IPS-20b (cell line): ENCODE results near the gene CREB5.
"Not testable (repeated sequence)": the region's sequence is repeated elsewhere in the genome, so short reads cannot be mapped to it uniquely, and the experiment has no call there.

Experiments
- H3K27ac ChIP-seq: one replicate; pipeline ENCODE4 v1.5.1; 2013; ENCODE audit warnings: low read length
- H3K27me3 ChIP-seq: 2 replicates; pipeline ENCODE4 v1.6.1; 2013; ENCODE audit warnings: mild to moderate bottlenecking, low read length, inconsistent platforms; ENCODE audit not compliant: insufficient read depth
- H3K36me3 ChIP-seq: 2 replicates; pipeline ENCODE4 v1.6.1; 2013; ENCODE audit warnings: low read depth, mild to moderate bottlenecking, inconsistent platforms, low read length, moderate library complexity; ENCODE audit not compliant: insufficient read depth
- H3K4me1 ChIP-seq: 2 replicates; pipeline ENCODE4 v1.6.1; 2013; ENCODE audit warnings: mild to moderate bottlenecking, control low read depth, inconsistent platforms, low read length, moderate library complexity; ENCODE audit not compliant: insufficient read depth
- H3K4me3 ChIP-seq: 2 replicates; pipeline ENCODE4 v1.5.1; 2013; ENCODE audit warnings: mild to moderate bottlenecking, low read length, inconsistent platforms
- H3K9ac ChIP-seq: 2 replicates; pipeline ENCODE4 v1.6.1; 2013; ENCODE audit warnings: low read depth, mild to moderate bottlenecking, inconsistent platforms, low read length, moderate library complexity
- H3K9me3 ChIP-seq: 2 replicates; pipeline ENCODE4 v1.6.1; 2013; ENCODE audit warnings: mild to moderate bottlenecking, low read depth, low read length, inconsistent platforms; ENCODE audit not compliant: insufficient read depth

The CREB5 gene

DNA sequence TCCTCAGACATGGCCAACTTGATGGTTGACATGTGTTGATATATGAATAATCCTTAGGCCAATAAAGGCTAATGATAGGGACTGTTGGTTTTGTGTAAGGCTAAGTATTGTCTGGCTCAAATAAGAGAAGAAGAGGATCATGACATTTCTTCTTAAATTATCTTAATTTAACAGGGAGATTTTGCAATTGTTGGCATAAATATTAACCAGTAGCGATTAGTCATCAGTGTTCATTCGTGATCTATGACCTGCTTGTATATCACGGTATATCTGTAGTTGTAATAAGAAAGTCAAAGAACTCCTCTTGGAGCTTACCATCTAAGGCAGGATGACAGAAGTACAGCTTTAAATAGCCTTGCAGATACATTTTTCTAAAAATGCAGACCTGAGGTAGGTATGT lies 196.4 kb downstream of the CREB5 start:
- no peak overlapping the region for H3K9ac ChIP-seq
- H3K27ac ChIP-seq: no peak overlapping the region
- no peaks in the 10 kb centered on the region for H3K36me3 ChIP-seq
- no peaks in the 10 kb centered on the region for H3K27me3 ChIP-seq
- no peak overlapping the region for H3K4me3 ChIP-seq
- no peaks in the 10 kb centered on the region for H3K4me1 ChIP-seq
- H3K9me3 ChIP-seq: no peaks in the 10 kb centered on the region

DNA sequence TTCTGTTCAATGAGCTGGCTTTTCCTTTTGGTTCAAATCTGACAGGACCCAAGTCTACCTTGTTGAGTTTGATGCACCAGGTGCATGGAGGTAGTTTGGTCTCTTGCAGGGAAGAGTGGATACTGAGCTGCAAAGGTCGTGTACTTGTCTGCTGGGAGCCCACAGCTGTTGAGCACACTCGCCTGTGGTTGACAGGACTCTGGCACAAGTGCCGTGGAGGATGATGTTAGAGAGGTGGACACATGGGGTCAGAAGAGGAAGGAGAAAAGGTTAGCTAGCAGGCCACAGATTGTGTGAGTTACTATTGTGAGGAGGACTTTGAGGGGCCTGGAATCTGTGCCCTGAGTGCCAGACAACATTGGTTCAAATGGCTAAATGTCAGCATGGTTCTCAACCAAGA lies 197.3 kb downstream of the CREB5 start:
- Histone ChIP-seq H3K27me3 (no peaks in the 10 kb centered on the region), H3K9ac (no peak overlapping the region), H3K27ac (no peak overlapping the region), H3K4me3 (no peak overlapping the region), H3K9me3 (no peaks in the 10 kb centered on the region), H3K4me1 (no peaks in the 10 kb centered on the region), H3K36me3 (no peaks in the 10 kb centered on the region)

DNA sequence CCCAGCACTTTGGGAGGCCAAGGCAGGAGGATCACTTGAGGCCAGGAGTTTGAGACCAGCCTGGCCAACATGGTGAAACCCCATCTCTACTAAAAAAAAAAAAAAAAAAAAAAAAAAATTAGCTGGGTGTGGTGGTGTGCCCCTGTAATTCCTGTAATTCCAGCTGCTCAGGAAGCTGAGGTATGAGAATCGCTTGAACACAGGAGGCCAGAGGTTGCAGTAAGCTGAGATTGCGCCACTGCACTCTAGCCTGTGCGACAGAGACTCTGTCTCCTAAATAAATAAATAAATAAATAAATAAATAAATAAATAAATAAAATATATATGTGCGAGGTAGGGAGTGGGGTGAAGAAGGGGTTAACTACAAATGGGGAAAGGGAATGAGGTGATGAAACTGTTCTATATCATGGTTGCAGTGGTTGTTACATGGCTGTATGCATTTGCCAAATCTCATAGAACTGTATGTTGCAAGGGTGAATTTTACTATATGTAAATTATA lies 199.1 kb downstream of the CREB5 start:
- H3K9ac ChIP-seq, H3K27ac ChIP-seq, H3K36me3 ChIP-seq, H3K4me3 ChIP-seq, H3K27me3 ChIP-seq, H3K9me3 ChIP-seq, H3K4me1 ChIP-seq: not testable (repeated sequence)

DNA sequence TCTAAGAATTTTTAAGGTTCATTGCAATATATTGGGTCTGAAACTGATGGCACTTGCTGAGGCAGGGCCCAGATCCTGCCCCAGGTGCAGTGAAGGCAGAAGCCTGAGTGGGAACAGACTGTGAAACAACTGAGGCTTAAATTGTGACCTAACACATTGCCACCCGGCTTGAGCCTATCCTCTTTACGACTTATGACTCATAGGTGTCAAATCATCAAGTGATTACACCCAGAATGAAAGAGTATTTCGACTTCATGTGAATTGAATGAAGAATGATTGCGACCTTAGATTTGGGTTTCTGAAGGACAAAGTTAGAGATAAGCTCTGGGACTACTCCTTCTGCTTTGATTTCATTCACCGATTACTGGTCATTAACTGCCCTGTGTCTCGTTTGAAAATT lies 200.9 kb downstream of the CREB5 start:
- Histone ChIP-seq H3K36me3 (no peaks in the 10 kb centered on the region), H3K4me1 (no peaks in the 10 kb centered on the region), H3K9ac (no peak overlapping the region), H3K4me3 (no peak overlapping the region), H3K27me3 (no peaks in the 10 kb centered on the region), H3K9me3 (no peaks in the 10 kb centered on the region), H3K27ac (no peak overlapping the region)

DNA sequence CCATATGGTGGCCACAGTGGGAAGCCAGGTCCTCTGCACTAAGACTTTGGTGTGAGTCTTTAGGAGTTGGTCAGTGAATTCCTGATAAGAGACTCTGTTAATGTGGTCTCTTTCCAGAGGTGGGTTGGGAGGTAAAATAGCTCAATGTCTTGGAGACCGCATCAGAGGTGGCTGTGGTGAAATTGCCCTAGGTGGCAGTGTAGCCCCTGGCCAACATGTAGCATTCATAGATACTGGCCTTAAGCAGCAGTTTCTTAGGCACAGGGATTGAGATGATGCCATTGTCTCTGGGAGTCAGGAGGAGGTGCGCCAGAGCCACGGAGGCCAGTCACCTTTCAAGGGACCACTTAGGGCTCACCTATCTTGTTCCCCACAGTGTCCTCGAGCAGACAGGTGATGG lies 202.8 kb downstream of the CREB5 start:
- no peaks in the 10 kb centered on the region for H3K27me3 ChIP-seq
- no peaks in the 10 kb centered on the region for H3K36me3 ChIP-seq
- no peak overlapping the region for H3K9ac ChIP-seq
- no peak overlapping the region for H3K4me3 ChIP-seq
- H3K27ac ChIP-seq: no peak overlapping the region
- H3K9me3 ChIP-seq: no peaks in the 10 kb centered on the region
- H3K4me1 ChIP-seq: no peaks in the 10 kb centered on the region

DNA sequence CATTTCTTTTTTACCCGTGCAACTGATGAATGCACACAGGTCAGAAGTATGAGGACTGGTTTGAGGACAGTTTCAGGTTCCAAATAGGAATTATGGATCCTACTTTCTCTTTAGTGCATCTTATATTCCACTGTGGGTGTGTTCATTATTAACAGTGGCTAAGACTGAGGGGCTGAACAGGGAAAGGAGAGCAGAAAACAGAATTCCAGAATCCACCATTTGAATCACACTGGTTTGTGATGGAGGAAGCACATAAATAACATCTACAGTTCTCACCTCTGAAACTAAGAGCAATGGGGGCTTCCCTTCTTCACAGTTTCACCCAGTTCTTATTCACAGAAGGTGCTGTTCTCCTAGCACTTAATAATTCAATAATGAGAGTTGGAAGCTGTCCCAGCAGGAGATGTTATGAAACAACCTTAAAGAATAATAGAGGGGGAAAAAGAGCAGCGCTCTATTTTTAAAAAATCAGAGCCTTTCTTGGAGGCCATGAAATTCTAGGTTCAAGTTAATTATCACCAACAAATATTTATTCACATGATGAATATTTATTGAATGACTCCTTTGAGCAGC lies 205.1 kb downstream of the CREB5 start:
- H3K27me3 ChIP-seq: no peaks in the 10 kb centered on the region
- no peaks in the 10 kb centered on the region for H3K4me1 ChIP-seq
- H3K9ac ChIP-seq: no peak overlapping the region
- no peaks in the 10 kb centered on the region for H3K36me3 ChIP-seq
- H3K27ac ChIP-seq: no peak overlapping the region
- H3K9me3 ChIP-seq: no peaks in the 10 kb centered on the region
- H3K4me3 ChIP-seq: no peak overlapping the region

DNA sequence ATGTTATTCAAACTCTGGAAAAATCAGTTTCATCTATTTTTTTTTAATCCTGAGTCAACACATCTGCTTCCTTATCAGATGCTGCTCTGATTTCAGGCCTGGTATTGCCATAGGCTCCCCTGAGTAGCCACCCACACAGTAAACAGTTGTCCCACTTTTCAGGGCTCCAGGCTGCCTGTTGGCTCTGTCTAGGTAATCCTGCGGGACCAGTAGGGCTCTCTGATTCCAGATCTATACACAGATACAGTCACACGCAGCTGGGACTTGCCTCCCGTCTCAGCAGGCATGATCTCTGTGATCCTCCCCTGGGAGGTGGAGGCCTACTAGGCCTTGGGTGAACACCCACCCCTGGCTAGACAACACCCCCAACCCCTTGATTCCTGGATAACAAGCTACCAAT lies 206.1 kb downstream of the CREB5 start:
- no peak overlapping the region for H3K9ac ChIP-seq
- no peaks in the 10 kb centered on the region for H3K9me3 ChIP-seq
- no peak overlapping the region for H3K4me3 ChIP-seq
- H3K4me1 ChIP-seq: no peaks in the 10 kb centered on the region
- H3K27me3 ChIP-seq: no peaks in the 10 kb centered on the region
- H3K27ac ChIP-seq: no peak overlapping the region
- no peaks in the 10 kb centered on the region for H3K36me3 ChIP-seq

DNA sequence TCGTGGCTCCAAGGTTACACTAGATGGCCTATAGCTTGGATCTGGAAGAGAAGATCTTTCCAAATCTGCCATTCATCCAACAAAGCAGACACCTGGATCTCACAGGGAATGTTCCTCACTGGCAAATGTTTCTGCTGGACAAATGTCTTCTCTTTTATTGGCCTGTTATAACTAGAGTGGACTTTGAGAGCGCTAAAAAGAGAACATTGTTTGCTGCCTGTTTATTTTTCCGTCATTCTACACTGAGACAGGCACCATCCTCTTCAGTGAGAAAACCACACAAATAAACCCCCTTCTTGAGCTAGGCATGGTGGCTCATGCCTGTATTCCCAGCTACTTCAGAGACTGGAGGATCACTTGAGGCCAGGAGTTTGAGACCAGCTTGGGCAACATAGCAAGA lies 206.9 kb downstream of the CREB5 start:
- H3K27me3 ChIP-seq: no peaks in the 10 kb centered on the region
- no peaks in the 10 kb centered on the region for H3K36me3 ChIP-seq
- H3K27ac ChIP-seq: no peak overlapping the region
- no peaks in the 10 kb centered on the region for H3K9me3 ChIP-seq
- no peak overlapping the region for H3K4me3 ChIP-seq
- H3K9ac ChIP-seq: no peak overlapping the region
- H3K4me1 ChIP-seq: no peaks in the 10 kb centered on the region

DNA sequence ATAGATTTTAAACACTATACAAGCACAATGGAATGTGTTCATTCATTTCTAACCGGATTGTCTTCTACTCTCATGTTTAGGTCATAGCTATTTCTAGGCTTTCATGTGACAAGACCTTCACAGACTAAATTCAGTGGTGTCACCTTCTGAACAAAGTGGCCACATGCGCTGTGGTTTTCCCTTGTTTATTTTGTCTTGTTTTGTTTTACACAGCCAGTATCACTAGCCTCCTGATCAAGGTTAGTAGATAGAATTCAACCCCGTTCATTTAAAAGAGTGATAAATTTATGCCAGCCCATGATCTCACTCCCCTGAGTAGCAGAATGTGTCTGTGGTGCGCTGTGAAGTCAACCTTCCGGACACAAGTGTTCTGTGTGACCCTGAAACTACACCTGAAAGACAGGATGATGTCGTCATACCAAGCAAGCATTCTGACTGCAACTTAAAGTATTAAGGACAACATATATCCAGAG lies 209.1 kb downstream of the CREB5 start:
- Histone ChIP-seq H3K36me3 (no peaks in the 10 kb centered on the region), H3K27ac (no peak overlapping the region), H3K27me3 (no peaks in the 10 kb centered on the region), H3K9ac (no peak overlapping the region), H3K4me3 (no peak overlapping the region), H3K4me1 (no peaks in the 10 kb centered on the region), H3K9me3 (no peaks in the 10 kb centered on the region)

DNA sequence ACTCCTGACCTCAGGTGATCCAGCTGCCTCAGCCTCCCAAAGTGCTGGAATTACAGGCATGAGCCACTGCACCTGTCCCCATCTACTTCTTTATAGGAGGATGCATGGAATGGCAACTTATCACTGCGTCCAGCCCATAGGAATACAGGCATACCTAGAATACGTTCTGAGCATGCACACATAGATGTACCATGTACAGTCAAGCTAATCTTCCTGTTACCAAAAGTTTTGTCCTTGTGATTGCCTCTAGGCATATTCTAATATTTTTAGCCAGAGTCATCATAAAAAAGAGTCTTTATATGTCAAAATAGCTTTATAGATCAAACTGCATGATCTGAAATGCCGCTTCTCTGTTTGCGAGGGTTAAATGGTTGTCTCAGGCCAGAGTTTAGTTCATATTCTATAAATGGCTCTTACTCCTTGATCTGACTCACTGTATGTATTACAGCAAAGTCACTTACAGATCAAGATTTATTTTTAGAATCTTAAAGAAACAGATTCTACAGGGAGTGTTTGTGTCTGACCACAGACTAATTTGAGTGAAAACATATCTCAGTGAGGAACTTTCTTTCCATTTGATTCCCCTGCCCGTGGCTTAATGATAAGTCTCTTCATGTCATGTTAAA lies 210.9 kb downstream of the CREB5 start:
- H3K4me3 ChIP-seq: no peak overlapping the region
- H3K9me3 ChIP-seq: no peaks in the 10 kb centered on the region
- no peaks in the 10 kb centered on the region for H3K36me3 ChIP-seq
- no peak overlapping the region for H3K27ac ChIP-seq
- H3K27me3 ChIP-seq: no peaks in the 10 kb centered on the region
- peaks cover 7% of the 10 kb centered on the region; the same call in 1 of the 2 replicates for H3K4me1 ChIP-seq
- H3K9ac ChIP-seq: no peak overlapping the region

DNA sequence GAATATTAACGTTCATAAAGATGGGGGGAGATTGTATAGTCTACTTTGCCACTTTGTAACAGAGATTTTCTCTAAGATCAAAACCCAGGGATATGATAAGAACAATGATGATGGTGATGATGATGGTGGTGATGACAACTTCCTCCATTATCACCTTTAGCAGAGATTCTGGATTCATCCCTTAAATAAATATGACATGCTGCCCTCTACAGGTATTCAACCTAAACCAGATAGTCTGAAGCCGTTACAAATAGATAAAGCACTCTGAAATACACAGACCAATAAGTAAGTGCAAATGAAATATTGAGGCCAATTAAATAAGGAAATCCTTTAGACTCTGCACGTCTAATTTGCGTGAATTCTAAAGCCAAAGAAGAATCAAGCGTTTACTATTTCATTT lies 211.5 kb downstream of the CREB5 start:
- Histone ChIP-seq H3K9me3 (no peaks in the 10 kb centered on the region), H3K27ac (no peak overlapping the region), H3K9ac (no peak overlapping the region), H3K36me3 (no peaks in the 10 kb centered on the region), H3K4me1 (peaks cover 7% of the 10 kb centered on the region; the same call in 1 of the 2 replicates), H3K27me3 (no peaks in the 10 kb centered on the region), H3K4me3 (no peak overlapping the region)

DNA sequence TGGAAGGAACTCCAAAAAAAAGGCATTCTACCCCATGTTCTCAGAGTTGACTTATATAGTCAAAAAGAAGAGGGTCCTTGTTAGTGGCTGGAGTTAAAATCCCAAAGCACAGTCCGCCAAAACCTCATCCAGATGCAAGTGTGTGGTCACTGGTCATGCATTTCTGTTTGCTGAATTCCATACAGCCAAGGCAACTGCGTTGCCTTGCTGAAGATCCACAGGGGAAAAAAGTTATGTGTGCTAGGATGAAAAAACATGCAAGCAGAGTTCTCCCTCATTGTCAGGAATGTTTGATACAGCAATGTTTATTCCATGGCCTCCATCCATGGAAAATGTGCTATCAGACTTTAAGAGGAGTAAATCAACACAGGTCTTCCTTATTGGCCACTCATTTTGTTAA lies 213.1 kb downstream of the CREB5 start:
- Histone ChIP-seq H3K9ac (no peak overlapping the region), H3K9me3 (no peaks in the 10 kb centered on the region), H3K4me3 (no peak overlapping the region), H3K4me1 (peaks cover 7% of the 10 kb centered on the region; the same call in 1 of the 2 replicates), H3K27me3 (no peaks in the 10 kb centered on the region), H3K36me3 (no peaks in the 10 kb centered on the region), H3K27ac (no peak overlapping the region)
